GM18858 (cell line): Measurements from ENCODE around the gene CNDP1.
A peak's percentile ranks its signal among the peaks of the same experiment; 100 is the strongest.
"Not testable (repeated sequence)": the region's sequence is repeated elsewhere in the genome, so short reads cannot be mapped to it uniquely, and the experiment has no call there.

ENCODE experiments used
- ATAC-seq: cut with Tn5 transposase; IDR thresholded peaks from one replicate; pipeline ENCODE4 v1.9.1; 2021; ENCODE audit not compliant: unreplicated experiment

Gene CNDP1

DNA sequence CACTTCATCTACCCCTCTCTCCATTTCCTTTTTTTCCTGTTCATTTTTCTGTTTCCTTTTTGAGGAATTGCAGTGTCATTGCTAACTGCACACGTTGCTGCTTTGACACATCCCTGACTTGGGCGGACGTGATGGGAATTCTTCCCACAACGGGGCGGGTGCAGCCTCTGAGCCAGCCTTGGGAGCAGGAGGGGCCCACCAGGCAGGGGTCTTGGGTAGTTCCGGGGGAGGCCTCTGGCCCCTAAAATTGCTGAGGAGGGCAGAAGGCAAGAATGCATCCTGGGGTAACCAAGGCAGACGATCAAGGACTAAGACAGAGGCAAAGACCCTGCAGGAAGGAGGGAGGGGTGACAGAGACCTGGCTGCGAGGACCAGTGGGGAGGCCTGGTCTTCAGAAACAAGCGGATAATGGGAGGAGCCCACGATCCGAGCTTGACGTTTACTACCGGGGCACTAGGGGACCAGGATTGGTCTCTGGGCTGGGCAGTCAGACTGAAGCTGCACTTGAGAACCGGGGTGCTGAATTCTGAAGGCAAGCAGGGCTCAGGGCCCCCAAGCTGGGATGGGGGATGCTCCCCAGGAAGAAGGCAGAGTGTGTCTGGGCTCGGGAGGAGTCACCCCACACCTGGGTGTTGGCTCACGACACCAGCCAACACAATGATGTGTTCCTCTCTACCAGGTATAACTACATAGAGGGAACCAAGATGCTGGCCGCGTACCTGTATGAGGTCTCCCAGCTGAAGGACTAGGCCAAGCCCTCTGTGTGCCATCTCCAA is 14.8 kb upstream of the CNDP1 start:
- no peak for ATAC-seq

DNA sequence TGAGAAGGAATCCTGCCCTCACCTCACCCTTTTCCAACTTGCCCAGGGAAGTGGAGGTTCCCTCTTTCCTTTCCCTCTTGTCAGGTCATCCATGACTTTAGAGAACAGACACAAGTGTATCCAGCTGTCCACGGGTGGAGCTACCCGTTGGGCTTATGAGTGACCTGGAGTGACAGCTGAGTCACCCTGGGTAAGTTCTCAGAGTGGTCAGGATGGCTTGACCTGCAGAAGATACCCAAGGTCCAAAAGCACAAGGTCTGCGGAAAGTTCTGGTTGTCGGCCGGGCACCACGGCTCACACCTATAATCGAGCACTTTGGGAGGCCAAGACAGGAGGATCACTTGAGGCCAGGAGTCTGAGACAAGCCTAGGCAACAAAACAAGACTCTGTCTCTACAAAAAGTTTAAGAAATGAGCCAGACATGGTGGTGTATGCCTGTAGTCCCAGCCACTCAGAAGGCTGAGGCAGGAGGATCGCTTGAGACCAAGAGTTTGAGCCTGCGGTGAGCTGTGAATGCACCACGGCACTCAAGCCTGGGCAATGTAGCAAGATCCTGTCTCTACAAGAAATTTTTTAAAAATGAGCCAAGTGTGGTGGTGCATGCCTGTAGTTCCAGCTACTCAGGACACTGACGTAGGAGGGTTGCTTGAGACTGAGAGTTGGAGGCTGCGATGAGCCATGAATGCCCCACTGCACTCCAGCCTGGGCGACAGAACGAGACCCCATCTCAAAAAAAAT is 14.0 kb upstream of the CNDP1 start:
- ATAC-seq: no peak

DNA sequence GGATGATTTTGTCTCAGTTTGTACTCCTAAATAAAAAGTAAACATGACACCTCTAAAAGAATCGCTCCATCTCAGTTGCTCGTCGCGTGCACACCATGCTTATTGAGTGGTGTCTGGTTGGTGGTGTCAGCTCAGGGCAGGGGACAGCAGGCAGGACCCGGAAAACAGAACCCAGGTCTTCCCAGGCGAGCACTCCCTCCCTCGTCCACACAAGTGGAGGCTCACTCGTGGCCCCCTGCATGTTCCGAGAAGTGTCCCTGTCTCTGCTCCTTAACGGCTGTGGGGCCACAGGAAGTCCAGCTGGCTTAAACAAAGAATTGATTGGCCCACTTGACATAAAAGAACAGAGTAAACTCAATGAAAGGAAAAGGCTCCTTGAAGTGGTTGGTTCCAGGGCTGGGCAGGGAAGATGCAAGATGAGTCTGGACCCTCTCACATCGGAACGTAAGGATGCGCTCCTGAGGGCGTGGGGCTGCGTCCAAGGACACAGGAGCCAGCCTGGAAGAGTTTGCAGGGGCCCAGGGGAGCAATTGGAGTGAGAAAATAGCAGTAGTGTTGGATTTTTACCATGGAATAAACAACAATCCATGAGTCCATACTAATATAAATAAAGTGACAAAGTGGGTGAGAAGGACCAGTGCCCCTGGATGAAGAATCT is 13.1 kb upstream of the CNDP1 start:
- ATAC-seq: no peak

DNA sequence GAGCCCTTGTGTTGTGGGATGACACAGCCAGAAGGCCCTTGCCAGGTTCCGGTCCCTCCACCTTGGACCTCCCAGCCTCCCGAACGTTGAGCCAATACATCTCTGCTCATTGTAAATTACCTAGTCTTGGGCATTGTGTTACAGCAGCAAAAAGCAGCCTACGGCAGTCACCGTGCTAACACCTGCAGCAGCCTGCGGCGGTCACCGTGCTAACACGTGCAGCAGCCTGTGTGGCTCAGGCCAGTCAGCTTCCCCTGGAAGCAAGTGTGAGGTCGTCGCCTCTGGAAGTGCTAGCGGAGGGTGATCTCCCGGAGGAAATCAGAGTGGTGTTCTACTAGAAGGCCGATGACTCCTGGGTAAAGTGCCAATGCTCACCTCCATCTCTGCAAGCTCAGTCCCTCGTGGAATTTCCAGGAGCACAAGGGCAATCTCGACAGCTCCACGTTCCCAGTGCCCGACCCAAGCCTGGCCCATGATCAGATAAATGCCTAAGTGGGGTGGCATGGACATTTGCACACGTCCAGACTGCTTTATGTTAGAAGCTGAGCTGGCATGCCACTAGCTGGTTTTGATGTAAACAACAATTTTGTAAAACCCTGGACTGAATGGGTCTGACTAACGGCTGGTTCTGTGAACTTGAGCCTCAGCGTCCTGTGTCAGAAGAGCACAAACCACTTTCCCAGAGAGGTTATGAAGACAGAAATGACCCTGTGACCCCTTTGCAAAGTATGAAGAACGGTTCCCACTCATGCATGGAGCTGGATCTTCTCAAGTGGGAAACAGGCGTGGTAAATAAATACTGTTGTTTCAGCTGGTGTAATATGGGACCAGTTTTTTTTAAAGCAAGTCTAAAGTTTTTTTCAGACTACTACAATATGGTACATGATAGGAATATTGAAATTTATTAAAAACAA is 11.4 kb upstream of the CNDP1 start:
- no peak for ATAC-seq

DNA sequence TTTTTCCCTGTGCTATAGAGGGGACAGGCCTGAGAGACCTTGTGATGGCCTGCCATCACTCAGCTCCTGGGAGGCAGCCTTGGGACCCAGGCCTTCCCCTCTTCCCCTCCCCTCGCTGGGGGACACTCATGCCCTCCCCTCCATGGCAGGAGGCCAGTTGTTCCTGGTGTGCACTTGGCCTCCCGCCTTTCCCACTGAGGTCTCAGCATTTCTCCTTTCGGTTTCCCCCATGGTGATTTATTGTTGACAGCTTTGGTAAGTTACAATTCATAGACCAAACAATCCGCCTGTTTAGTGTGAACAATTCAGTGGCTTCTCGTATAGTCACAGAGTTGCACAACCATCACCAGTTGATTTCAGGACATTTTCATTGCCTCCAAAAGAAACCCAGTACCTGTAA is 10.2 kb upstream of the CNDP1 start:
- no peak for ATAC-seq

DNA sequence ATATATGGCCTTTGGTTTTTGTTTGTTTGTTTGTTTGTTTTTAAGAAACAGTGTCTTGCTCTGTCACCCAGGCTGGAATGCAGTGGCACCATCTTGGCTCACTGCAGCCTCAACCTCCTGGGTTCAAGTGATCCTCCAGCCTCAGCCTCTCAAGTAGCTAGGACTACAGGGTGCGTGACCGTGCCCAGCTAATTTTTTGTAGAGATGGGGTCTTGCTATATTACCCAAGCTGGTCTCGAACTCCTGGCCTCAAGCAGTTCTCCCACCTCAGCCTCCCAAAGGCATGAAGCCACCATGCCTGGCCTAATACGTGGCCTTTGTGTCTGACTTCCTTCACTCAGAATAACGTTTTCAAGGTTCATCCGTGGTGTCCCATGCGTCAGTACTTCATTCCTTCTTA is 9.4 kb upstream of the CNDP1 start:
- not testable (repeated sequence) for ATAC-seq

DNA sequence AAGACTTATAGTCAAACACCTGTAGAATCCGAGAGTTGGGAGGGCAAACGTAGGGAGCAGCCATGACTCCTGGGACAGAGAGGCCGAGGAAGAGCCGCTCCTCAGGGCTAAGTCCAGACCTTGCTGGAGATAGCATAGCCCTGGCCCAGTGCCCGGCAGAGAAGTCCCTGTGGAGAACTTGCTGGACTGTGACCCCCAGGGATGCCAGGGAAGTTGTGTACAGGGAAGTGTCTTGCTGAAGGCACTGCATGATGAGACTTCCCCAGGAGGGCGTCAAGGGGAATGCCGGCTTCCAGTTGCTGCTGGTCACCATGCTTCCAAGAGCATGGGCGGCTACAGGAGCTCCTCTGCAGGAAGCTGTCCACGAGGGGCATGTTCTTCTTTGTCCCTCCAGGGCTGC is 8.6 kb upstream of the CNDP1 start:
- no peak for ATAC-seq

DNA sequence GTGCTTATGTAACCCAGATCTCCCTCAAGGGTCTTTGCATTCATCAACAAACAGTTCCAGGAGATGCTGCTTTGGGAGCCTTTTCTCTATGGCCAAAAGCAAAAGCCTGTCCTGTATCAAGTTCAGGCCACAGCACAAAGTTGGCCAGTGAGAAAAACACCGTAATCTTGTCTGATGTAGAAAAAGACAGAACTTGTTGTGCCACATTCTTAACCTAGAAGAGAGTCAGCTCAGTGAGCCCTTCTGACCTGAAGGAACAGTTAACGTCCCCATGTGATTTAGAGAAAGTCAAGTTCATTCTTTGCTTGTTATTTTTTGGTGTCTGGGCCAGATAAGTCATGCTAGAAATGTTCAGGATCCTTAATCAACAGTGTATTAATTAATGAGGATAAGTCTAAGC is 7.8 kb upstream of the CNDP1 start:
- ATAC-seq: no peak

DNA sequence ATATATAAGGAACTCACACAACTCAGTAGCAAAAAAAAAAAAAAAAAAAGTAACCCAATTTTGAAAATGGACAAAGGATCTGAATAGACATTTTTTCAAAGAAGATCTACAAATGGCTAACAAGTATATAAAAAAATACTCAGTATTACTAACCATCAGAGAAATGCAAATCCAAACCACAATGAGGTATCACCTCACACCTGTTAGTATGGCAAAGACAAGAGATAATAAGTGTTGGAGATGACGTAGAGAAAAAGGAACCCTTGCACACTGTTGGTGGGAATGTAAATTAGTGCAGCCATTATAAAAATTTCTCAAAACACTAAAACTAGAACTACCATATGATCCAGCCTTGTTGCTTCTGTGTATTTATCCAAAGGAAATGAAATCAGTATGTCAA is 5.8 kb upstream of the CNDP1 start:
- ATAC-seq: peak; percentile 82

DNA sequence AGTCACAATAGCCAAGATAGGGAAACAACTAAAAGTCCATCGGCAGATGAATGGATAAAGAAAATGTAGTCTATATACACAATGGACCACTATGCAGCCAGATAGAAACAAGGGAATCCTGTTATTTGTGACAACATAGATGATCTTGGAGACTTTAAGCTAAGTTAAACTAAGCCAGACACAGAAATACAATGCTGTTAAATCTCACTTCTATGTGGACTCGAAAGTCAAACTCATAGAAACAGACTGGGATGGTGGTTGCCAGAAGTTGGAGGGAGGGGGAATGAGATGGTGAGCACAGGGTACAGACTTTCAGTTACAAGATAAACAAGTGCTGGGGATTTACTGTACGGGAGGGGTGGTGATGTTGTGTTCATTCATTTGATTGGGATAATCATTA is 5.4 kb upstream of the CNDP1 start:
- ATAC-seq: no peak

DNA sequence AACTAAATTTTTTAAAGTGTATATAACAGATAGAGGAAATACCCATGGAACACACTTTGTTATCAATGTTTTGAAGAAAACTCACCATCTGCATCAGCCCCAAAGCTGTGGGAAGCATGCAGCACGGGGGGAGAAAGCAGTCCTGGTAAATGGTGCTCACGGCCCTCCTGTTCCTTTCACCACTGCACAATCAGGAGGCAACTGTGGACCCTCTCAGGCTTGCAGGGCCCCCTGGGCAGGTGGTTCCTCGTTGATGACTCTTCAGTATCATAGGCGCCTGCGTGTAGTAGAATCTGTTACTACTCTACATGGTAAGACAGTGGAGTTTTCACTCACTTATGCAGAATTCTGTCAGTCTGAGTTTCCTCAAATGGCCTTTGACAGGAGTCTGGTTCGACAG is 4.9 kb upstream of the CNDP1 start:
- ATAC-seq: no peak

DNA sequence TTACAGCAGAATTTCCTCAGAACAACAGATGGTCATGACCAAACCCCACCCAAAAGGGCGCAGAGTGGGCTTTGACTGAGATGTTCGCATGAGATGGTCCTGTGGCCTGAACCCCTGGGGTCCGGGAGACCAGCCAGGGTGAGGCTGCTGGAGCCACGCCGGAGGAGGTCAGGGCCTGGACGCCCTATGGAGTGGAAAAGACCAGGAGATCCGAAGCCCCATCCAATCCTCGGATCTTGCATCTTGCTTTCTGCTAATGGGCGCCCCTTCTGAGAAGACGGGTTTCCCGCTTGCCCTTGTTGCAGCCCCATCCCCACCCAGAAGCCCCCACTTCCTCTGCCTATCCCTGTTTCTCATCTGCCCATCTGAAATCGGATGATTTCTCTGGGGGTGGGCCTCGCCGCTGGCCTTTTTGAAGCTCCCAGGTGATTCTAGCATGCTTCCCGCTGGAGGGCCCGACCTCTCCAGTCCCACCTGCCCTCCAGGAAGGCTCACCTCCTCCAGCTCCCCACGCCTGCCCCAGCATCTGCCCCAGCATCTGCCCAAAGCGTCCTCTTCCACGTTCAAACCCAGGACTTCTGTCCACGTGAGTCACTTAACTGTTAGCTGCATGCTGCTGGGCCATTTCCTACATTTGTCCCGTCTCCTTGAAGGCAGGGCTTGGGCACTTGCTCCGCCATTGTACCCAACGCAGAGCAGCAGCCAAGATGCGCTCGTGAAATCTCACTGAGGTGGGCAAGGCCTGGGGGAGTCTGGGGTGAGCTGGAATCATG is 4.3 kb upstream of the CNDP1 start:
- no peak for ATAC-seq

DNA sequence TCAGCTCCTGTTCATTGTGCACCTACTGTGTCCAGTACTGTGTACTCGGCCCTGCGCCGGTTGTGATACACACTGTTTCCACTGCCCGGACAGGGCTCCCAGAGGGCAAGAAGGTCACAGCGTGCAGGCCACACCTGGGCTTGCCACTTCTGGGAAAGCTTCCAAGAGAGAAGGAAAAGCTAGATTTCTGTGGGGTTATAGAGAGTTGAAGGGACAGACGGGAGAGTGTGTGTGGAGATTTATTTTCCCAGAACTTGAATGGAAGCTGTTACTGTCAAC is 3.8 kb upstream of the CNDP1 start:
- no peak for ATAC-seq

DNA sequence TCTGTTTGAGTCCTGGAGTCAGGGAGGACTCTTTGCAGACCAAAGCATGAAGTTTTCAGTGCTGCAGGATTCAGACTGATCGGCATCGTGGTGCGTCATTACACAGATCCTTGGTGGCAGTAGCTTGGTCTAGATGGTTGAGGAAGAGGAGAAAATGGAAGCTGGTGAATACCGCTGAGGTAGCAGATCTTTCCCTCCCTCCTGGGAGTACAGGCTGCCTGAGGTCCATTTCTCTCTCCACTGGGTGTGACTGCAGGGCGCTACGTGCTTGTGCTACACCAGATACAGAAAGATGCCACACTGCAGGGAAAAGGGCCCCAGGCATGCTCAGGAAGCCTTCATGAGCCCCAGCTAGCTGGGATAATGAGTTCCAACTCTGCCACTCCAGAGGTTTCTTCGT is 3.3 kb upstream of the CNDP1 start:
- no peak for ATAC-seq

DNA sequence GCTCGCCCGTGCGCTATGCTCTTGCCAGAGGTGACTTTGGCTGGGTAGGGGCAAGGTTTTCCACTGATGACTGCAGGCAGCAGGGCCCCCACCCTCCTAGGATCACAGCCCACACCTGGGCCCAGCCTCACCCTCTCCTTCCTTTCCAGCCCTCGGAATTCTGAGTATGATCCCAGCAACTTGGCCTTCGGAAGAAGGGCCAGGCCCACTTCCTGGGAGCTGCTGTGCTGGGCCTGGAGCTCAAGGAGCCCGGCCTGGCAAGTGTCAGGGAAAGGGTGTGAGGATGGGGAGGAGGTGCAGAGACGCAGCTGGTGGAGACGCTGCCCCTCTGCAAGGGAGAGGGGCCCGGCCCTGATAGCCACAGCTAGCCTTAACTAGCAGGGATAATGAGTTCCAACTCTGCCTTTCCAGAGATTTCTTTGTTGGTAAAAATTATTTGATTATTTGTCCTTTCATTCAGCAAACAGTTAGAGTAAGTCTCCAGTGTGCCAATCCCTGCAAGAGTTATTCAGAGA is 1.7 kb upstream of the CNDP1 start:
- ATAC-seq: no peak

DNA sequence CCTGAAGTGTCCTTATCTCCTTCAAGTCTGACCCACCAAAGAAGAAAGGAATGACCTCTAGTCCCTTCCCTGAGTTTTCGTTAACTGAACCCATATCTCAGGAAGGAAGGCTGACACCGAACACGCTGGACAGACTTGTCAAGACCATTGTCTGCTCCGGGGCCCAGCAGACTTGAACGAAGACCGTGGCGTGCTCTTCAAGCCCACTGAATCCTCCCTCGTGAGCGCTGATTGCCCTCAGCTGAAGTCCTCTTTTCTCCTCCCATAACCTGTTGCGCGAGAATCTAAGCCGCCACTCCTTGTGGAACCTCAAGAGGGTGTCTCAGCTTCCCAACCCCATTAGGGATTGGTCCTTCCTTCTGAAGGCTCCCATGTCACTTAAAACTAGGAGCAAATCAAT is 634 bp upstream of the CNDP1 start:
- no peak for ATAC-seq

DNA sequence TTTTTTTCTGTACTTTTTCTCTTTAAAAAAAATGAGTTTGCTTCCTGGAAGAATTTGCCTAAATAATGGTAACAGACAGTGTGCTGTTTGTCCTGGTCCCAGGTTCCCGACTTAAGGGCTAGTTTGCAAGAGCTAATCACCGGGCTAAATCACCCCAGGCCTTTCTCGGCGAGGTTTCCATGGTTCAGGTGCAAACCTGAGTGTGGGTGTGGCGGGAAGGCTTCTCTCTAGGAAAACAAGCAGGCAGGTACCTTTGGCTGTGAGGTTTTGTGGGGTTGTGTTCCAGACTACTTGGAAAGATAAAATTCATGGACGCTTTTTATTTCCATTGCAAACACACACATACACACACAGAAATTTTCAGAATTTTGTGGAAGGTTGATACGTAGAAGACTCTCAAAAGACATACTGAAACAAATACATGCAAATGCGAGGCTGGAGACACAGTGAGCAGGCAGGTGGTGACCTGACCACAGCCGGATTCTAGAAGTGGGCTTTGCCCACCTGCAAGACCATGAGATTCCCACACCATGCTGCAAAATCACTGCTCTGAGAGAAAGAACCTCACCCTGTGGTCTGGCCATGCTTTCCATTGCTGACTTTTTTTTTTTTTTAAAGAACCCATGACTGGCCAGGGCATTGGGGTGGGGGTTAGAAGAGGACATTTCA is 815 bp downstream of the CNDP1 start:
- ATAC-seq: no peak

DNA sequence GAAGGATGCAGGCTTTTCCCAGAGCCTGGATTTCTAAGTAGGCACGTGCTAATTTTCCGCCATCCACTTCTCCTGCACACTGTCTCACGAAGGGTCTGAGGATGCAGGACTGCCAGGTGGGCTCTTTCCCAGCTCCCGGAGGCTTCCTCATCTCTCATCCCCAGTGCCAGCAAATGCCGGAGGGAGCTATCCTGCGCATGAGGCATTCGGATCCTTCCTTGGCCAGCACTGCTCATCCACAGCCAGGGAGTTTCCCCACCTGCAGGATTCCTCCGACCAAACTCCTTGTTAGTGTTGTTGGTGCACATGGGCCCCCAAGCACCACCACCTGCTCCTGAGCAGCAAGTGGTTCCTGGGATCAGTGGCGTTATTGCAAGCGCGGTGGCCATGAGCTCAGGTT is 5.0 kb downstream of the CNDP1 start:
- no peak for ATAC-seq

DNA sequence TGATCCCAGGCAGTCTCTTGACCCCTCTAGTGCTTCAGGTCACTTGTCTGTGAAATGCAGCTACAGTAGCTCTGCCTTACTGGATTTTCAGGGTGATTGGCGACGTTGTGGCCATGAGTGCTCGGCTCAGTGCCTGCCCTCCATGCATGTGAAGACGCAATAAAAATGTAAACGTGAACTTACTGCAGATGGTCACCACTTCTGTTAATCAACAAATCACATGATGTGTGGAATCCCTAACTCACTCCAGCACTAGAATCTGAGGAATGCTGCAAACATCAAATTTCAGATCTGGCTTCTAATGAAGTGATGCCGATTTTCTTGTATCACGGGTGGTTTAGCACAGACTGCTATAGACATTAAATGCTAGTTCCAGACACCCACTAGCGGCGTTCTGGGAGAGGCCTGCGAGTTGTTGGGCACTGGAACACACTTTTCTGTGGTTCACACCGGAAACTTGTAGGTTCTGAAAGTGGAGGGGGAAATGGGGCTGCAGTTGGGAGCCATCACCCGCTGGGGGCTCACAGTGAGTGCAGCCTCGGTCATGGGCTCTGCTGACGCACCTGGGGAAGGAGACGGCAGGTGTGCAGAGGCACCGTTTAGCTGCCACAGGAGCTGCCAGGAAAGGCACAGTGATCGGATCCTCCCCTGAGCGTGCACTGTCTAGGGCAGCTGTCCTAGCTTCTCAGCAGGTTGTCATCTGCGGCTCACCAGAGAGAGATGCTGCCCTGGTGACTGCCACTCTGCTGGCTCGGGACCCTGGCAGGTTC is 6.5 kb downstream of the CNDP1 start:
- ATAC-seq: no peak
